Hepatic stellate cell (primary cell): ENCODE measurements around the gene WAC.
"Not testable (repeated sequence)": the region's sequence is repeated elsewhere in the genome, so short reads cannot be mapped to it uniquely, and the experiment has no call there.

Source experiments
- DNase-seq: peaks from one replicate; pipeline ENCODE4 v3.0.0; 2011; ENCODE audit warnings: low spot score

The WAC gene

GRCh38 chr10:28616514-28616913, 83.6 kb downstream of the WAC start:
- DNase-seq, result no peak

- no peak for DNase-seq
These were observed 86.5 kb downstream of the WAC start for GRCh38 chr10:28619455-28619854.

- no peak for DNase-seq
These were observed 87.3 kb downstream of the WAC start for GRCh38 chr10:28620251-28620650.

GRCh38 chr10:28623483-28623882, 90.6 kb downstream of the WAC start:
- DNase-seq, result no peak

GRCh38 chr10:28624351-28624750, 91.4 kb downstream of the WAC start:
- no peak for DNase-seq

- no peak for DNase-seq
These were observed 94.2 kb downstream of the WAC start for GRCh38 chr10:28627102-28627501.

- peak; percentile 77 for DNase-seq
These were observed 95.4 kb downstream of the WAC start for GRCh38 chr10:28628184-28628893.

- DNase-seq, result no peak
These were observed 99.1 kb downstream of the WAC start for GRCh38 chr10:28631896-28632583.

- no peak for DNase-seq
These were observed 99.6 kb downstream of the WAC start for GRCh38 chr10:28632584-28632945.

- no peak for DNase-seq
These were observed 100.8 kb downstream of the WAC start for GRCh38 chr10:28633750-28634149.

- no peak for DNase-seq
These were observed 104.4 kb downstream of the WAC start for GRCh38 chr10:28637346-28637745.

GRCh38 chr10:28638392-28638791, 105.5 kb downstream of the WAC start:
- DNase-seq, result no peak

GRCh38 chr10:28640551-28640950, 107.6 kb downstream of the WAC start:
- DNase-seq, result no peak

- DNase-seq, result no peak
These were observed 111.7 kb downstream of the WAC start for GRCh38 chr10:28644647-28645046.

- DNase-seq, result no peak
These were observed 119.2 kb downstream of the WAC start for GRCh38 chr10:28652106-28652505.

- no peak for DNase-seq
These were observed 119.8 kb downstream of the WAC start for GRCh38 chr10:28652703-28653102.

- not testable (repeated sequence) for DNase-seq
These were observed 125.9 kb downstream of the WAC start for GRCh38 chr10:28658824-28659223.

GRCh38 chr10:28661035-28661434, 128.1 kb downstream of the WAC start:
- peak; percentile 84 for DNase-seq

GRCh38 chr10:28663576-28664368, 130.9 kb downstream of the WAC start:
- peak; percentile 78 for DNase-seq

- DNase-seq, result no peak
These were observed 131.4 kb downstream of the WAC start for GRCh38 chr10:28664369-28664740.

GRCh38 chr10:28666751-28667467, 134.0 kb downstream of the WAC start:
- DNase-seq, result no peak
